Breast epithelium (tissue), 4 donors: ENCODE measurements around the gene NFIC. TPM values are rescaled to one million over a fixed set of nuclear protein-coding genes. Genes with fewer than 3 reads are reported as not detected.

ENCODE experiments used
- DNase-seq, 2 donors: peaks; one replicate each; pipeline ENCODE4 v3.0.0-alpha.2; 2019; ENCODE audit warnings: low spot score in 2 of 2
- H3K27ac ChIP-seq, 2 donors: fragments of 200-600 bp; sonication (generic) in 1 of 2; one replicate each; pipeline ENCODE4 v1.5.1; 2016 to 2019; ENCODE audit warnings: mild to moderate bottlenecking in 1 of 2
- H3K27me3 ChIP-seq, 2 donors: fragments of 200-600 bp; sonication (generic) in 1 of 2; one replicate each; pipeline versions ENCODE4 v1.5.1 to v1.6.0; 2017 to 2019; ENCODE audit warnings: control low read depth in 1 of 2, mild to moderate bottlenecking in 1 of 2
- H3K36me3 ChIP-seq: fragments of 200-600 bp; one replicate; pipeline ENCODE4 v1.5.1; 2019
- H3K4me1 ChIP-seq, 2 donors: fragments of 200-600 bp; sonication (generic); one replicate each; pipeline ENCODE4 v1.5.1; 2016 to 2019; ENCODE audit warnings: control low read depth in 1 of 2
- H3K4me3 ChIP-seq, 3 donors: fragments of 200-600 bp; sonication (generic); 1 replicate in 2 of 3; 2 replicates in 1 of 3; pipeline ENCODE4 v1.5.1; 2016 to 2019; ENCODE audit warnings: mild to moderate bottlenecking in 3 of 3, moderate library complexity in 2 of 3
- H3K9me3 ChIP-seq, 2 donors: fragments of 200-600 bp; sonication (generic) in 1 of 2; one replicate each; pipeline ENCODE4 v1.5.1; 2016 to 2019; ENCODE audit warnings: control low read depth in 1 of 2
- CTCF ChIP-seq, 3 donors: fragments of 450-650 bp; IDR thresholded peaks; one replicate each; pipeline ENCODE4 v1.5.1; 2016 to 2017; ENCODE audit warnings: antibody characterized with exemption in 3 of 3, mild to moderate bottlenecking in 3 of 3, moderate library complexity in 3 of 3
- POLR2A ChIP-seq: fragments of 450-650 bp; IDR thresholded peaks from one replicate; pipeline ENCODE4 v1.6.1; 2016; ENCODE audit warnings: antibody characterized with exemption, mild to moderate bottlenecking, moderate library complexity
- POLR2AphosphoS5 ChIP-seq, 3 donors: sonication (generic); formaldehyde crosslinking; IDR thresholded peaks; one replicate each; pipeline ENCODE4 v1.6.1; 2017; ENCODE audit warnings: antibody characterized with exemption in 3 of 3
- intact Hi-C: fragments of 100-400 bp; cut with DNase I; formaldehyde crosslinking; loops from one replicate; pipeline ENCODE4 v1.15.1; 2023; ENCODE audit warnings: low total_unique reads
- total RNA-seq, 3 donors: library from RNA; depleted of rRNA; stranded (reverse); fragments of >200 nt; gene quantifications; one replicate each; pipeline ENCODE4 v1.1.0, GENCODE V29; 2016

NFIC gene
- total RNA-seq, 3 donors from 2014 or later: 48.9 to 97.8 (median 73.1) TPM

GRCh38 chr19:3514930-3515329, 148.5 kb downstream of the NFIC start:
- H3K9me3 ChIP-seq: no peaks in the 10 kb centered on the region
- intact Hi-C loops: no loop called here
- H3K4me3 ChIP-seq: no peak overlapping the region
- no peak overlapping the region for H3K27ac ChIP-seq
- no peak for TF ChIP-seq CTCF (IDR thresholded peaks at IDR 0.05)
- no peak for TF ChIP-seq POLR2A
- no peak for TF ChIP-seq POLR2AphosphoS5 (IDR thresholded peaks at IDR 0.05)
- H3K4me1 ChIP-seq: peaks cover 4 to 7% of the 10 kb centered on the region in 2 donors
- H3K36me3 ChIP-seq: no peaks in the 10 kb centered on the region
- no peaks in the 10 kb centered on the region for H3K27me3 ChIP-seq
- DNase-seq: no peak

GRCh38 chr19:3515891-3516422, 149.6 kb downstream of the NFIC start:
- TF ChIP-seq POLR2AphosphoS5 (IDR thresholded peaks at IDR 0.05) (no peak), POLR2A (no peak), CTCF (IDR thresholded peaks at IDR 0.05) (no peak)
- no peaks in the 10 kb centered on the region for H3K27me3 ChIP-seq
- no peak overlapping the region for H3K27ac ChIP-seq
- peaks cover 4 to 7% of the 10 kb centered on the region in 2 donors for H3K4me1 ChIP-seq
- no peak for DNase-seq
- no peaks in the 10 kb centered on the region for H3K9me3 ChIP-seq
- no peak overlapping the region for H3K4me3 ChIP-seq
- H3K36me3 ChIP-seq: no peaks in the 10 kb centered on the region
- intact Hi-C loops: no loop called here

GRCh38 chr19:3516675-3517207, 150.4 kb downstream of the NFIC start:
- H3K27me3 ChIP-seq: no peaks in the 10 kb centered on the region
- no peak overlapping the region for H3K27ac ChIP-seq
- H3K4me1 ChIP-seq: peaks cover 4 to 7% of the 10 kb centered on the region in 2 donors
- H3K9me3 ChIP-seq: no peaks in the 10 kb centered on the region
- no peak overlapping the region for H3K4me3 ChIP-seq
- no peaks in the 10 kb centered on the region for H3K36me3 ChIP-seq
- DNase-seq: no peak
- intact Hi-C loops: no loop called here
- TF ChIP-seq POLR2A (no peak), CTCF (IDR thresholded peaks at IDR 0.05) (no peak), POLR2AphosphoS5 (IDR thresholded peaks at IDR 0.05) (no peak)

- TF ChIP-seq POLR2AphosphoS5 (IDR thresholded peaks at IDR 0.05) (no peak), POLR2A (no peak), CTCF (IDR thresholded peaks at IDR 0.05) (no peak)
- H3K4me1 ChIP-seq: peaks cover 4 to 7% of the 10 kb centered on the region in 2 donors
- H3K27ac ChIP-seq: no peak overlapping the region
- no peaks in the 10 kb centered on the region for H3K36me3 ChIP-seq
- H3K4me3 ChIP-seq: no peak overlapping the region
- intact Hi-C loops: no loop called here
- H3K9me3 ChIP-seq: no peaks in the 10 kb centered on the region
- no peaks in the 10 kb centered on the region for H3K27me3 ChIP-seq
- DNase-seq: no peak
Observed at GRCh38 chr19:3517638-3518037, 151.3 kb downstream of the NFIC start.

GRCh38 chr19:3518255-3518654, 151.9 kb downstream of the NFIC start:
- Histone ChIP-seq H3K27me3 (no peaks in the 10 kb centered on the region), H3K27ac (no peak overlapping the region), H3K4me3 (no peak overlapping the region), H3K4me1 (peaks cover 4 to 7% of the 10 kb centered on the region in 2 donors), H3K36me3 (no peaks in the 10 kb centered on the region), H3K9me3 (no peaks in the 10 kb centered on the region)
- DNase-seq: no peak
- intact Hi-C loops: no loop called here
- TF ChIP-seq CTCF (IDR thresholded peaks at IDR 0.05) (no peak), POLR2AphosphoS5 (IDR thresholded peaks at IDR 0.05) (no peak), POLR2A (no peak)
